GM20431 (cell line): ENCODE results near the gene MRGPRX3.
"Not testable (repeated sequence)": the region's sequence is repeated elsewhere in the genome, so short reads cannot be mapped to it uniquely, and the experiment has no call there.

ENCODE experiments used
- in situ Hi-C: fragments of 300-500 bp; cut with MseI, MboI; formaldehyde crosslinking; loops from one replicate; pipeline ENCODE4 v1.15.0; 2020; ENCODE audit warnings: low sequenced_read_pairs; ENCODE audit not compliant: unreplicated experiment

MRGPRX3 gene

DNA sequence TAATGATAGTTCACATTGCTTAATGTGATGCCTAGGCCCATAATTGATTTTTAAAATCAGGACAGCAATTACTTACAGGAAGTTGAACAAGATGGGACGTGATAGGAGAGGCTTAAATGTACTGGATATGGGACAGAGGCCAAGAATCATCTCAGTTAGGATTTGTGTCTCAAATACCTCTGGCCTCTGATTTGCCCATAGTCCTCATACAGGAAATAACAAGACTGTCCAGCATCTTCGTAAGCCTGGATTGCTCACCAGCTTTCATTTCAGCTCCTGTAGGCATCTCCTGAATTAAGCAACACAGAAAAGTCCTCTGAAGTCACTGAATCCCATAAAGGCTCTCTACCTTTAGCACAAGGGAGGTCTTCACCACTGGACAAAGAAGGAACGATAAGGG, at the start of gene MRGPRX3:
TSS of gene MRGPRX3 (plus strand) at position 231 of the 400 bp plus-strand sequence. CDS start 4,632 bp downstream, outside the sequence.
- in situ Hi-C loops = no loop called here

DNA sequence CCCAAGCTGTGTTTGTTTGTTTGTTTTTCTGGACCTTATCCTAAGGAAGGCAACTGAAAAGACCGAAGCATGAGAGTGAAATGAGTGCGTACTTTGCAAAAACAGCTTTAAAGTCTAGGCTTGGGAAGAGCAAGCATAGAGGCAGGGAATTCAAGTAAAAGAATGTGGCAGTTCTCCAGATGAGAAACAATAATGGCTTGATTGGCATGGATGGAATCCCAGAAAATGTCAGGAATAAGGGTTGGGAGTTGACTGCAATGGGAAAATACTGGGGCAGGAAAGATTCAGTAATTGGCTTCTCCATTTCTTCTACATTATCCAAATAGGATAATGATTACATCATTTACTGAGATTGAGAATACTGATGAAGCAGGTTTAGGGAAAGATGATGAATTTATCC, 44.0 kb upstream of the MRGPRX3 start:
- in situ Hi-C loops = no loop called here

DNA sequence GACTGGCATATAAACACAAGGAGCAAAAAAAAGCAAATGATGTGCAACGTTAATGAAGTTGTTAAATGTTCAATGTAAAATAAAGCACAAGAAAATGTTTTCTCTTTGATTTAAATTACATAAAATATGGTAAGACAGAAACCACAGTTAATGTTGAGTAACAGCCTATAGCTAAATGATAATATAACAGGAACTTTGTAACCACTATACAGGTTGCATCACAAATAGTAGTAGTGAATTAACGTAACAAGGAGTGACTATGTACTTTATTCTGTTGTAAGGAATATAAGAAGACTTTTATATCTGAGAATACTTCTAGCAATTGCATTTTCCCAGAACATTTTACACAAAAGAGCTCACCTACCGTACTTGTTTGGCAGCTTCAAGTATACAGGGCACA, 43.4 kb upstream of the MRGPRX3 start:
- in situ Hi-C loops = no loop called here

DNA sequence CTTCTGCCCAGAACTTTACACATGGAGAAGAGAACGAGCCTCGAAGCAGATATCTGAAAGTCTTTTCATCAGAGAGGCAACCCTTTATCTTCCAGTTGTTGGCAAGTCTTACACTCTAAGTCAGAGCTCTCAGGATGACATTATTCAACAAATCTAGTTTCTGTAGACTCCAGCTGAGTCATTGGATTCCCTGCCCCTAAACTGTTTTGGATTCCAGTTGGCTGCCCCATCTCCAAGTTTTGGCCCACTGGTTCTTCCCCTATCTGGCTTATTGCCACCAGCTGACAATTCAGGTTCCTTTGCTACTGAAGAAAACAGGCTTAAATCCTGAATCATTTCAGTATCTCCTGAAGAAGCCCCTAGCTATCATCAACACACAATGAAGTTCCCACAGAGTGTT, 40.6 kb upstream of the MRGPRX3 start:
- in situ Hi-C loops = no loop called here

DNA sequence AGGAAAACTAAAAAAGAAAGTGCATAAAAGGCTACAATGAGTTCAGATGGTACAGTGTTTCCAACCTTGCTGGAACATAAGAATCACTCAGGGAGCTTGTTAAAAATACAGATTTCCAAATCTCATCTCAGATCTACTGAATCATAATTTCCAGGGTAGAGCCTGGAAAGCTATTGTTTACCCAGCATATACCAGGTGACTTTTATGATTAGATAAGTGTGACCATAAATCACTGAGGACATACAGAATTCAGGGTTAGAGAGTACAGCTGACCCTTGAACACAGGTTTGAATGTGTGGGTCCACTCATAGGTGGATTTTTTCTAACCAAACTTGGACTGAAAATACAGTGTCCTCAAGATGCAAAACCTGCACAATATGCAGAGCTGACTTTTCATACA, 38.4 kb upstream of the MRGPRX3 start:
- in situ Hi-C loops = no loop called here

DNA sequence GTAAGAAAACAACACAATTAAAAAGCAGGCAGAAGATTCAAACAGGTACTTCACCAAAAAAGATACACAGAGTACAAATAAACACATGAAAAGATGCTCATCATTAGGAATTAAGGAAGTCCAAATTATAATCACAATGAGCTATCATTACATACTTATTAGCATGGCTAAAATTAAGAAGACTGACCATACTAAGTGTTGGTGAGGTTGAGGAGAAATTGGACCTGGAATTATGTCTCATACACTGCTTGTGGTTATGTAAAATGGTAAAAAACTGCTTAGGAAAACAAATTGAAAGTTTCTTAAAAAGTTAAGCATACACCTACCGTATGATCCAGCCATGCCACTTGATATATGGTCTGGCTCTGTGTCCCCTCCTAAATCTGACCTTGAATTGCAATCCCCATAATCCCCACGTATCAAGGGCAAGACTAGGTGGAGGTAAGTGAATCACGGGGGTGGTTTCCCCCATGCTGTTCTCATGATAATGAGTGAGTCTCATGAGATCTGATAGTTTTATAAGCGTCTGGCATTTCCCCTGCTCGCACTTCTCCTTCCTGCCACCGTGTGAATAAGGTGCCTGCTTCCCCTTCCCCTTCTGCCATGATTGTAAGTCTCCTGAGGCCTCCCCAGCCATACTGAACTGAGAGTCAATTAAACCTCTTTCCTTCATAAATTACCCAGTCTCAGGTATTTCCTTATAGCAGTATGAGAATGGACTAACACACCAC, 31.3 kb upstream of the MRGPRX3 start:
- in situ Hi-C loops = loop anchor here (10.0 to 25.0 kb wide), 2 partner anchors 106 to 636 kb away; partner anchors contain the start of gene IGSF22

DNA sequence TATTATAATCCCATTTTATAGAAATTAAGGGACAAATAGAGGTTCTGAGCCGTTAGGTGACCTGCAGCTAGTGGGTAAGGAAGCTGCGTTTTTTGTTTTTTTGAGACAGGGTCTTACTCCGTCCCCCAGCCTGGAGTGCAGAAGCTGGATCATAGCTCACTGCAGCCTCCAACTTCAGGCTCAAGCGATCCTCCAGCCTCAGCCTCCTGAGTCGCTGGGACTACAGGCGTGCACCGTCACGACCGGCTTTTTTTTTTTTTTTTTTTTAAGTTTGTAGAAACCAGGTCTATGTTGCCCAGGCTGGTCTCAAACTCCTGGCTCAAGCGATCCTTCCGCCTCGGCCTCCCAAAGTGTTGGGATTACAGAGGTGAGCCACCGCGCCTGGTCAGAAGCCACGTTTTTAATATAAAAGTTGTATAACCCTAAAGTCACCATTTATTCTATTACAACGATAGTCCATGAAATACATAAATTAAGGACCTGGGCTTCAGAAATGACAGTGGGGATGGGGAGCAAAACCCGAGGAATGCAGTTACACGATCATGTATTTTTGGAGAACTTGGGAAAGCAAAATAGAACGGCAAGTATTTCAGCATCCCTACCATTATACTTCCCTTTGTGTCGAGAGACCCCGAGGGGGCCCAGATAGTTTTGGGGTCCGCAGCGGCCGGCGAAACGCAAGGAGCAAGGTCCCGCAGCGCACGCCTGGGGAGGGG, 27.1 kb upstream of the MRGPRX3 start:
- in situ Hi-C loops = loop anchor here (10.0 to 25.0 kb wide), 2 partner anchors 110 to 632 kb away; partner anchors contain the start of gene IGSF22

DNA sequence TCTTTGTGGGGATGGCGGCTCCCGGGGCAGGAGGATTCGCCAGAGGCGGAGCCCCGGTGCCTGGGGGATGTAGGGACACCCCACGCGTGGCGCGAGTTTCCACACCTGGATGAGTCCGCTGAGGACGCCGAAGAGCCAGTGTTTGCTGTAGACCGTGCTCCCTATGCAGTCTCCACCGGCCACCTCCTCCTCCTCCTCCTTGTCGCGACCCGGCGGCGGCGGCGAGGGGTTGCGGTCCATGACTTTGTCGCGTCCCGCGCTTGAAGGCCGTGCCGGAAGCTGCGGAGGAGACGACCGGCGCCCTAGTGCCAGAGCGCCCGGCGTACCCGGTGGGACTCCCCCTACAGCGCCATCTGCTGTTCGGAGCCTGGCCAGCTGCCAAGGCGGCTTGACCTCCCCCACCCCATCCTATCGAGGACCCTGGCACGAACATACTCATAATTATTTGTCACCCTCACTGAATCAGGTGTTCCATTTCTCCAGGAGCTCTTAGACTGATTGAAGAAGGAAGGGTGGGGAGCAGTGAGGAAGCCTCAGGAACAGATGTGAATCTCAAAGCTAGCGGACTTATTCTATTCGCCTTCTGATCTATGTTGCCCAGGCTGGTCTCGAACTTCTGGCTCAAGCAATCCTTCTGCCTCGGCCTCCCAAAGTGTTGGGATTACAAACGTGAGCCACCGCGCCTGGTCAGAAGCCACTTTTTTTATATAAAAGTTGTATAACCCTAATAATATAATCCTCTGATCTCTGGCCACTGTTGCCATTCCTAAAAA, 26.4 kb upstream of the MRGPRX3 start, which contains the start of gene SAAL1:
TSS of gene SAAL1 (minus strand) at position 281 of the 773 bp plus-strand sequence. CDS start at position 240, 41 bp downstream.
- in situ Hi-C loops = loop anchor here (10.0 to 25.0 kb wide), 2 partner anchors 111 to 631 kb away; partner anchors contain the start of gene IGSF22

DNA sequence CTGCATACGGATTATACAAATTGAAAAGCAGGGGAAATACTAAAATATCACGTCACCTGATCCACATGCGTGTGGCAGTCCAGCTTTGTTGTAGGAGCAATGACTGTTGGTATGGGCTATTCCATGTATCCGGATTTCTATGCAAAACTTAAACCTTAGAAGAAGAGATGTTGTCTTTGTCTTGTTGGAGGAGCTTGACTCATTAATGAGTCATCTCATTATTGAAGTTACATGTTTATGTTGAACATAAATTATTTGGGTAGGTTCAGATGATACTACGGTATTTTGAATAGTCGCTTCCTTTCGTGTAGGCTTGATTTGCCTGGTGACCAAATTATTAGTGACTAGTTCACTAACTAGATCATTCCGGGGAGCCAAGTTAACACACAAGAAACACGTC, 25.7 kb upstream of the MRGPRX3 start:
- in situ Hi-C loops = loop anchor here (10.0 to 25.0 kb wide), 2 partner anchors 112 to 631 kb away; partner anchors contain the start of gene IGSF22

DNA sequence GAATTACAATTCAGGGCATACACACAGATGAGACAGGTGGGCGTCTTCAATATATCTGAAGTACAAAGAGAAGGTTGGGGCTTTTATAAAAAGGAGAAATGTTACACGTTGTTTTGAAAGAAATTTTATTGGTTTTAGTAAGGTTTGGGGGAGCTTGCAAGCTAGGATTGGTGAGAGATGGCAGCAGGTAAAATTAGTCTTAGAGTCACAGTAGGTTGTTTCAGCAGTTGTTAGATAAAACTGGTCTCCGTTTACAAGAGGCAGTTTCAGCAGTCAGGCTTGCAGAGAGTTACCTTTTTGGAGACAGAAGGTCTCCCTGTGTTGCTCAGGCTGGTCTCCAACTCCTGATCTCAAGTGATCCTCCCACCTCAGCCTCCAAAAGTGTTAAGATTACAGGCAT, 24.1 kb upstream of the MRGPRX3 start:
- in situ Hi-C loops = loop anchor here (10.0 to 25.0 kb wide), 2 partner anchors 113 to 629 kb away; partner anchors contain the start of gene IGSF22

DNA sequence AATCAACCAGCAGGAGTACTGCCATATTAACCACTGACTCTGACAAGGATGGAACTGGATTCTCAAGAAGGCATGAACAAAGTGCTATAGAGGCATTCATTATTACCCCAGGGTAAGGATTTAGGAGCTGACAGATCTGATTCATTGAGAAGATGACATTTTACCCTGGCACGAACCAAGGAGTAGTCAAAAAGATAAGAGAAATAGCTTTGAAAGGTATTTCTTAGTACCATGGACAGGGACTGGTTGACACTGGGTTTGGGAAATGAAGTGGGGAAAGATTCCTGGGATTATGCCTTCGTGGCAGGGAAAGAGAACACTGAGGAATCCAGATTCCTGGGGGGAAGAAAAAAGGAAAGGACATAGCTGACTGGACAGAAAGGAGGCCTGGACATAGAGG, 21.4 kb upstream of the MRGPRX3 start:
- in situ Hi-C loops = loop anchor here (25.0 kb wide), 1 partner anchor 626 kb away; the partner anchor contains the start of gene IGSF22

DNA sequence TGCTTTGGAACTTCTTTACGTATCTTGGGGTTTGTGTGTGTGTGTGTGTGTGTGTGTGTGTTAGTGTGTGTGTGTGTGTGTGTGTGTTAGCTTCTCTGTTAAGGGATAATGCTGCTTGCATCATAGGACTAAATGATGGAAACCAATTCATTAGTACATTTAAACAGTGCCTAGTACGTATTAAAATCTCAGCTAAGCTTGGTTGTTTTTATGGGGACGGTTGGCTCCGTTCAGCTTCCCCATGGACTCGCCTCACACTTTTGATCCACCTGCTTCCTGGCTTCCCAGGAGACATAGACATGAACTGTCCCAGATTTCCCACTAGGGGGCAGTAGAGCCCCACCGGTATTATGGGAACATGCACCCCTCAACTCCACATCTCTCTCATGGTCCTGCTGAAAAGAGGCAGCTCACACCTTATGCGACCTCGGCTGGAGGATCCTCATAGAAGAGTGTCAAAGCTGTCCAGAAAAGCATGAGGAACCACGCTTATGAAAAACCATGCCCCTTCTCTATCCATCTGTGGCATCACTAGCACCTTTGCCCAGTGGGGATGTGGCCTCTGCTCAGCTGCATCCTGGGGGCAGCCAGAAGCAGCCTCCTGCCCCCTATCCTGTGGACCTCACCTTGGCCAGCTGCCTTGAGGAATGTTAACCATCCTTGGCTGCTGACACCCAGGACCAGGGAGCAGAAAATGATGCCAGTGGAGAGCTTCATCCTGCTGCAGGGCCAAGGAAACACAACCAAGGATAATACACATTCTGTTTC, 16.8 kb upstream of the MRGPRX3 start:
- in situ Hi-C loops = loop anchor here (25.0 kb wide), 1 partner anchor 622 kb away; the partner anchor contains the start of gene IGSF22

DNA sequence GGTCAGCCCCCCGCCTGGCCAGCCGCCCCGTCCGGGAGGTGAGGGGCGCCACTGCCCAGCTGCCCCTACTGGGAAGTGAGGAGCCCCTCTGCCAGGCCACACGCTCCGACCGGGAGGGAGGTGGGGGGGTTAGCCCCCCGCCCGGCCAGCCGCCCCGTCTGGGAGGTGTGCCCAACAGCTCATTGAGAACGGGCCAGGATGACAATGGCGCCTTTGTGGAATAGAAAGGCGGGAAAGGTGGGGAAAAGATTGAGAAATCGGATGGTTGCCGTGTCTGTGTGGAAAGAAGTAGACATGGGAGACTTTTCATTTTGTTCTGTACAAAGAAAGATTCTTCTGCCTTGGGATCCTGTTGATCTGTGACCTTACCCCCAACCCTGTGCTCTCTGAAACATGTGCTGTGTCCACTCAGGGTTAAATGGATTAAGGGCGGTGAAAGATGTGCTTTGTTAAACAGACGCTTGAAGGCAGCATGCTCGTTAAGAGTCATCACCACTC, 11.0 kb upstream of the MRGPRX3 start:
- in situ Hi-C loops = loop anchor here (25.0 kb wide), 1 partner anchor 616 kb away; the partner anchor contains the start of gene IGSF22

DNA sequence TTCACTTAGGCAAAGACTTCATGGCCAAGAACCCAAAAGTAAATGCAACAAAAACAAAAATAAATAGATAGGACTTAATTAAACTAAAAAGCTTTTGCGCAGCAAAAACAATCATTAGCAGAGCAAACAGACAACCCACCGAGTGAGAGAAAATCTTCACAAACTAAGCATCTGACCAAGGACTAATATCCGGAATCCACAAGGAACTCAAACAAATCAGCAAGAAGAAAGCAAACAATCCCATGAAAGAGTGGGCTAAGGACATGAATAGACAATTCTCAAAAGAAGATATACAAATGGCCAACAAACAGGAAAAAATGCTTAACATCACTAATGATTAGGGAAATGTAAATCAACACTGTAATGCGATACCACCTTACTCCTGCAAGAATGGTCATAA, 1.3 kb upstream of the MRGPRX3 start:
- in situ Hi-C loops = not testable (repeated sequence)

DNA sequence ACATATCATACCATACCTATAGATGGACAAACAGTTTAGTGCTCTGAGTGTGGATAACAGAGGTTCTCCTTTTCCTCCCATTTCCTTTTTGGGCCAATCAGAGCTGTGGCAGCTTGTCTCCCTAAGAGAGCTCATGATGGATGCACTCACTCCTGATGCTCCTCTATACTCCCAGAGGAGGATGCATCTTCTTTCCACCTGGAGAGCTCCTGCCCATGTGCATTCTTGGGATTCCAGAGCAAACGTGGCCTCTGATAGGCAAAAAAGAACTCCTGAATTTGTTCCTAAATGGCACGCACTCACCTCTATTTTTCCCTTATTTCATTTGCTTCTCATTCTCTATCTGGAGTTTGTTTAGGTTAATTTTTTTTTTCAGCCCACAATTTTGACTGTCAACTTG, 2.9 kb downstream of the MRGPRX3 start:
- in situ Hi-C loops = no loop called here

DNA sequence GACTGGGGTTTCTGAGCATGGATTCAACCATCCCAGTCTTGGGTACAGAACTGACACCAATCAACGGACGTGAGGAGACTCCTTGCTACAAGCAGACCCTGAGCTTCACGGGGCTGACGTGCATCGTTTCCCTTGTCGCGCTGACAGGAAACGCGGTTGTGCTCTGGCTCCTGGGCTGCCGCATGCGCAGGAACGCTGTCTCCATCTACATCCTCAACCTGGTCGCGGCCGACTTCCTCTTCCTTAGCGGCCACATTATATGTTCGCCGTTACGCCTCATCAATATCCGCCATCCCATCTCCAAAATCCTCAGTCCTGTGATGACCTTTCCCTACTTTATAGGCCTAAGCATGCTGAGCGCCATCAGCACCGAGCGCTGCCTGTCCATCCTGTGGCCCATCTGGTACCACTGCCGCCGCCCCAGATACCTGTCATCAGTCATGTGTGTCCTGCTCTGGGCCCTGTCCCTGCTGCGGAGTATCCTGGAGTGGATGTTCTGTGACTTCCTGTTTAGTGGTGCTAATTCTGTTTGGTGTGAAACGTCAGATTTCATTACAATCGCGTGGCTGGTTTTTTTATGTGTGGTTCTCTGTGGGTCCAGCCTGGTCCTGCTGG, 4.9 kb downstream of the MRGPRX3 start:
- in situ Hi-C loops = no loop called here

DNA sequence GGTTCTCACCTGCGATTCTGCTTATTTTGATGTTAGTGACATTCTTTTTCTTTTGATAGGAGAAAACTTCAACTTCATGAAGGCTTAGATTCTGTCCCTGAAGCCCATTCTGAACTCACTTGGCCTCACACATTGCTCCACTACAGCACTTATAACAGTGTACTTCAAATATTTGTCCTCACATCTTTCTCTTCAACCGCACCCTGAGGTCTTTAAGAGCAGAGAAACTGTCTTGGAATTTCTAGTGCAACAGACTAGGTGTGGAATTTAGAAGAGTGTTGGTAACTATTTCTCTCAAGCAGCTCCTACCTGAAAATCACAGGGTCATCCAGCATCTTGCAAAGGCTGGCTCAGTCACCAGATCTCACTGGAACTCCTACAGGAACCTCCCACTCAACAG, 7.8 kb downstream of the MRGPRX3 start:
- in situ Hi-C loops = no loop called here

DNA sequence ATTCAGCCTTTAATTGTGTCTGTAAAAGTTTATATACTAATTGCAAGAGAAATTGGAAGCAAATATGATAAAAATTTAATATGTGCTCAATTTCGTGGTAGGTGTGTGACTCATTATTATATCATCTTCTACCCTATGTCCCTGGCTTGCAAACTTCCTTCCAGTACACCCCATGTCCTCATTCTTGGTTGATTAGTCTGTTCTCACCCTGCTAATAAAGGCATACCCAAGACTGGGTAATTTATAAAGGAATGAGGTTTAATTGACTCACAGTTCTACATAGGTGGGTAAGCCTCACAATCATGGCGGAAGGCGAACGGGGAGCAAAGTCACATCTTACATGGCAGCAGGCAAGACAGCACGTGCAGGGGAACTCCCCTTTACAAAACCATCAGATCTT, 11.9 kb downstream of the MRGPRX3 start:
- in situ Hi-C loops = no loop called here

DNA sequence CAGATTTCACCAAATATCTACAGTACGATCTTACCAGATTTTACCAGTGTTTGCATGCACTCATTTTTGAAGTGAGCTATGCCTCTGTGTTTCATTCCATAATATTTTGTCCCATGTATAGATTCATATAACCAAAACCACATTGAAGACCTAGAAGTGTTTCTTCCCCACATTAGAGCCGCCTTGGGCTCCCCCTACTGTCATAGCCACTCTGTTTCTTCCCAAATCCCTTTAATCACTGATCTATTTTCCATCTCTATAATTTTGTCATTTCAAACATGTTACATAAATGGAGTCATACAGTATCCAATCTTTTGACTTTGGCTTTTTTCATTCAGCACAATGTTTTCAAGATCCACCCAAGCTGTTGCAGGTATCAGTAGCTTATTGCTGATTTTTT, 12.7 kb downstream of the MRGPRX3 start:
- in situ Hi-C loops = no loop called here
